GM15510 (cell line): ENCODE measurements around the gene PFKM.
A peak's percentile ranks its signal among the peaks of the same experiment; 100 is the strongest.

Experiments
- POLR2A ChIP-seq: IDR thresholded peaks from 3 replicates; pipeline ENCODE4 v1.6.1; 2011; ENCODE audit warnings: borderline replicate concordance; ENCODE audit not compliant: insufficient read length; ENCODE audit errors: extremely low read depth

The PFKM gene

GRCh38 chr12:48128800-48129199 is 9.6 kb downstream of the PFKM start:
- no peak for TF ChIP-seq POLR2A

- no peak for TF ChIP-seq POLR2A
Observed at GRCh38 chr12:48129376-48129775, 10.2 kb downstream of the PFKM start.

- no peak for TF ChIP-seq POLR2A
Observed at GRCh38 chr12:48131517-48131916, 12.4 kb downstream of the PFKM start.

GRCh38 chr12:48132826-48133225 is 13.7 kb downstream of the PFKM start:
- no peak for TF ChIP-seq POLR2A

- TF ChIP-seq POLR2A = no peak
Observed at GRCh38 chr12:48135027-48135426, 15.9 kb downstream of the PFKM start.

- TF ChIP-seq POLR2A = no peak
Observed at GRCh38 chr12:48142818-48143674, 23.9 kb downstream of the PFKM start.

- no peak for TF ChIP-seq POLR2A
Observed at GRCh38 chr12:48143898-48144297, 24.7 kb downstream of the PFKM start.

GRCh38 chr12:48145981-48146380 is 26.8 kb downstream of the PFKM start:
- no peak for TF ChIP-seq POLR2A

GRCh38 chr12:48151103-48151771 is 32.1 kb downstream of the PFKM start:
- no peak for TF ChIP-seq POLR2A

GRCh38 chr12:48156652-48157017 is 37.5 kb downstream of the PFKM start:
- TF ChIP-seq POLR2A = no peak

GRCh38 chr12:48157018-48157888 is 38.1 kb downstream of the PFKM start, which contains the start of gene ASB8:
ASB8 (minus strand) TSS chr12:48157515; CDS start chr12:48153496, 4,019 bp downstream.
- peak; percentile 69 for TF ChIP-seq POLR2A

- TF ChIP-seq POLR2A = no peak
Observed at GRCh38 chr12:48157889-48158370, 38.8 kb downstream of the PFKM start.

GRCh38 chr12:48160046-48160445 is 40.9 kb downstream of the PFKM start:
- no peak for TF ChIP-seq POLR2A

- TF ChIP-seq POLR2A = no peak
Observed at GRCh38 chr12:48160807-48161206, 41.6 kb downstream of the PFKM start.
